PFSK-1 (cell line): ENCODE results near the gene MYCBPAP.

Experiments used
- FOXP2 ChIP-seq: optimal IDR thresholded peaks from 2 replicates; pipeline ENCODE3; 2011; ENCODE audit warnings: borderline replicate concordance, control low read depth, inconsistent platforms; ENCODE audit not compliant: insufficient read depth; ENCODE audit errors: extremely low read length, extremely low read depth
- POLR2AphosphoS5 ChIP-seq: IDR thresholded peaks from 2 replicates; pipeline ENCODE4 v1.6.1; 2012; ENCODE audit warnings: low read depth, mild to moderate bottlenecking, control low read depth, low read length, moderate library complexity
- REST ChIP-seq, 2 experiments: IDR thresholded peaks; 2 replicates each; pipeline versions ENCODE4 v1.6.1 to v1.8.0; 2011 to 2012; ENCODE audit warnings: low read depth in 2 of 2, low read length in 2 of 2, control low read depth in 1 of 2, inconsistent platforms in 1 of 2, mild to moderate bottlenecking in 1 of 2, moderate library complexity in 1 of 2; ENCODE audit not compliant: insufficient read depth in 1 of 2
- SIN3A ChIP-seq: IDR thresholded peaks from 2 replicates; pipeline ENCODE4 v1.6.1; 2012; ENCODE audit warnings: mild to moderate bottlenecking, low read length, moderate library complexity, borderline replicate concordance; ENCODE audit not compliant: insufficient read depth
- TAF1 ChIP-seq: IDR thresholded peaks from 2 replicates; pipeline ENCODE4 v1.6.1; 2012; ENCODE audit warnings: low read length, control low read depth, borderline replicate concordance; ENCODE audit not compliant: insufficient read depth

MYCBPAP gene

GRCh38 chr17:50465635-50466034 is 42.6 kb upstream of the MYCBPAP start:
- TF ChIP-seq REST (IDR thresholded peaks at IDR 0.05; ENCODE audit: insufficient read depth in 1 of 2, low read depth in 2 of 2, low read length in 2 of 2) (no peak), POLR2AphosphoS5 (no peak), FOXP2 (no peak), SIN3A (no peak), TAF1 (no peak)

- TF ChIP-seq REST (IDR thresholded peaks at IDR 0.05; ENCODE audit: insufficient read depth in 1 of 2, low read depth in 2 of 2, low read length in 2 of 2) (no peak), TAF1 (no peak), FOXP2 (no peak), SIN3A (no peak), POLR2AphosphoS5 (no peak)
Observed at GRCh38 chr17:50466371-50467113, 41.7 kb upstream of the MYCBPAP start.

GRCh38 chr17:50467114-50467854 is 41.0 kb upstream of the MYCBPAP start:
- TF ChIP-seq REST (IDR thresholded peaks at IDR 0.05; ENCODE audit: insufficient read depth in 1 of 2, low read depth in 2 of 2, low read length in 2 of 2) (no peak), SIN3A (no peak), POLR2AphosphoS5 (no peak), FOXP2 (no peak), TAF1 (no peak)

GRCh38 chr17:50467855-50468303 is 40.4 kb upstream of the MYCBPAP start:
- TF ChIP-seq REST (IDR thresholded peaks at IDR 0.05; ENCODE audit: insufficient read depth in 1 of 2, low read depth in 2 of 2, low read length in 2 of 2) (no peak), FOXP2 (no peak), SIN3A (no peak), TAF1 (no peak), POLR2AphosphoS5 (no peak)
